Upper lobe of left lung (tissue), 6 donors: Measurements from ENCODE around the gene SLAIN1. TPM values are rescaled to one million over a fixed set of nuclear protein-coding genes. Genes with fewer than 3 reads are reported as not detected.

ENCODE experiments used
- ATAC-seq, 2 donors: fragments of 200-7000 bp; cut with Tn5 transposase; one replicate each; pipeline ENCODE4 v1.9.1; 2022; ENCODE audit warnings: mild to moderate bottlenecking in 2 of 2, moderate library complexity in 2 of 2; ENCODE audit not compliant: low FRiP score in 2 of 2
- DNase-seq, 2 donors: peaks; one replicate each; pipeline ENCODE4 v3.0.0-alpha.2; 2019 to 2020
- H3K27ac ChIP-seq, 4 donors: fragments of 200-600 bp; sonication (generic); one replicate each; pipeline ENCODE4 v1.5.1; 2016 to 2019
- H3K27me3 ChIP-seq, 4 donors: fragments of 200-600 bp; sonication (generic); one replicate each; pipeline ENCODE4 v1.5.1; 2017 to 2019
- H3K36me3 ChIP-seq, 4 donors: fragments of 200-600 bp; sonication (generic); one replicate each; pipeline ENCODE4 v1.5.1; 2016 to 2019
- H3K4me1 ChIP-seq, 4 donors: fragments of 200-600 bp; sonication (generic); one replicate each; pipeline ENCODE4 v1.5.1; 2018 to 2019
- H3K4me3 ChIP-seq, 4 donors: fragments of 200-600 bp; sonication (generic); one replicate each; pipeline ENCODE4 v1.5.1; 2017 to 2019; ENCODE audit warnings: mild to moderate bottlenecking in 2 of 4, moderate library complexity in 1 of 4
- H3K9me3 ChIP-seq, 4 donors: fragments of 200-600 bp; sonication (generic); one replicate each; pipeline ENCODE4 v1.5.1; 2018 to 2019
- EP300 ChIP-seq, 4 donors: sonication (generic); formaldehyde crosslinking; IDR thresholded peaks; one replicate each; pipeline ENCODE4 v1.5.1; 2017; ENCODE audit warnings: antibody characterized with exemption in 4 of 4, control low read depth in 2 of 4
- POLR2A ChIP-seq, 4 donors: fragments of 450-650 bp; IDR thresholded peaks; one replicate each; pipeline ENCODE4 v1.5.1; 2016 to 2017; ENCODE audit warnings: antibody characterized with exemption in 4 of 4, mild to moderate bottlenecking in 2 of 4
- POLR2AphosphoS5 ChIP-seq, 2 donors: sonication (generic); formaldehyde crosslinking; IDR thresholded peaks; one replicate each; pipeline ENCODE4 v1.5.1; 2017; ENCODE audit warnings: antibody characterized with exemption in 2 of 2
- WGBS, 2 donors: methylation state at CpG; one replicate each; pipeline ENCODE4 v1.1.5; 2017 to 2018; 5-methylcytosine and 5-hydroxymethylcytosine counted together
- total RNA-seq, 6 donors: library from RNA; depleted of rRNA in 4 of 6; stranded (reverse); fragments of >200 nt in 4 of 6; gene quantifications; one replicate each; pipeline versions ENCODE4 v1.1.0 to v1.2.1, GENCODE V29; 2016 to 2021
- TF ChIP-seq, protein P1 (sequence below), 6 experiments: fragments of 450-650 bp in 4 of 6; fragments of 200-600 bp in 2 of 6; sonication (generic) in 2 of 6; IDR thresholded peaks; one replicate each; pipeline ENCODE4 v1.5.1; 2016 to 2019; ENCODE audit warnings: antibody characterized with exemption in 6 of 6
- donor health status: DM: no; HTN: no; CAD: no; lungs with moderate emphysema.
- donor health status: DM: no; HTN: yes; CAD: no; lungs with severe emphysema.

SLAIN1 gene
- total RNA-seq, 6 donors from 2014 or later: 10.6 to 35.6 (median 21.4) TPM

DNA sequence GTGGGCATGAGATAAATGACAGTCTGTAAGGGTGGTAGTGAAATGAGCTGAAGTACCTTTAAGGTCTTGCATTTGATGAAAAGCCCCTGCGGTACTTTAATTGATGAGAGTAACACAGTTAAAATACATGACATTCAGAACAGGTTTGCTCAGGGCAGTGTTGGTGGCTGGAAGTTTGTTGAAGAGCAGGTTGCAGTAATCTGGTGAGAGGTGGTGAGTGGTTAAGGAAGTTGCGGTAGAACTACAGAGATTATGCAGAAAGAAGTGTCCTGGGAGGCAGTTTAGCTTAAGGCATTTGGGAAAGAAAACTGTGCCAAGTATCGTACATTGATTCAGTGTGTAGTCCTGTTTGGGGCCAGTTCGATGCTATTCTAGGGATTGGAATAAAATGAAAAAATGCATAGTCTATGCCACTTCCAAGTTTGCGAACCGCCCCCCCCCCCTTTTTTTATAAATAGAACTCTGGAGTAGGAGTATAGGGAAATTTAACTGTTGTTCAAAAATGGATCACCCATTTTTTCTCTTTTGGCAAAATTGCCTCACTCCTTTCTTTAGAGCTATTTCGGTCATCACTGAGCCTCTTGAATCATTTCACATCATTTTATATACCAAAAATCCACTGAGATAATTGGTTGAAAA lies 42.7 kb downstream of the SLAIN1 start:
- H3K4me1 ChIP-seq: peaks cover 0 to 3% (median 0%) of the 10 kb centered on the region in 4 donors
- H3K9me3 ChIP-seq: no peaks in the 10 kb centered on the region
- WGBS, 2 donors: 74 to 80% methylated on average over 7 of the region's 7 CpGs
- ATAC-seq (peak in 1 of 2 donors; percentile 15), DNase-seq (no peak)
- H3K27me3 ChIP-seq: no peaks in the 10 kb centered on the region
- TF ChIP-seq POLR2A (IDR thresholded peaks at IDR 0.05) (no peak), POLR2AphosphoS5 (IDR thresholded peaks at IDR 0.05) (no peak), EP300 (IDR thresholded peaks at IDR 0.05) (no peak)
- TF ChIP-seq, protein P1, sequence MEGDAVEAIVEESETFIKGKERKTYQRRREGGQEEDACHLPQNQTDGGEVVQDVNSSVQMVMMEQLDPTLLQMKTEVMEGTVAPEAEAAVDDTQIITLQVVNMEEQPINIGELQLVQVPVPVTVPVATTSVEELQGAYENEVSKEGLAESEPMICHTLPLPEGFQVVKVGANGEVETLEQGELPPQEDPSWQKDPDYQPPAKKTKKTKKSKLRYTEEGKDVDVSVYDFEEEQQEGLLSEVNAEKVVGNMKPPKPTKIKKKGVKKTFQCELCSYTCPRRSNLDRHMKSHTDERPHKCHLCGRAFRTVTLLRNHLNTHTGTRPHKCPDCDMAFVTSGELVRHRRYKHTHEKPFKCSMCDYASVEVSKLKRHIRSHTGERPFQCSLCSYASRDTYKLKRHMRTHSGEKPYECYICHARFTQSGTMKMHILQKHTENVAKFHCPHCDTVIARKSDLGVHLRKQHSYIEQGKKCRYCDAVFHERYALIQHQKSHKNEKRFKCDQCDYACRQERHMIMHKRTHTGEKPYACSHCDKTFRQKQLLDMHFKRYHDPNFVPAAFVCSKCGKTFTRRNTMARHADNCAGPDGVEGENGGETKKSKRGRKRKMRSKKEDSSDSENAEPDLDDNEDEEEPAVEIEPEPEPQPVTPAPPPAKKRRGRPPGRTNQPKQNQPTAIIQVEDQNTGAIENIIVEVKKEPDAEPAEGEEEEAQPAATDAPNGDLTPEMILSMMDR (IDR thresholded peaks at IDR 0.05): no peak
- H3K36me3 ChIP-seq: peaks cover 0 to 4% (median 0%) of the 10 kb centered on the region in 4 donors
- no peak overlapping the region for H3K27ac ChIP-seq
- H3K4me3 ChIP-seq: no peak overlapping the region

DNA sequence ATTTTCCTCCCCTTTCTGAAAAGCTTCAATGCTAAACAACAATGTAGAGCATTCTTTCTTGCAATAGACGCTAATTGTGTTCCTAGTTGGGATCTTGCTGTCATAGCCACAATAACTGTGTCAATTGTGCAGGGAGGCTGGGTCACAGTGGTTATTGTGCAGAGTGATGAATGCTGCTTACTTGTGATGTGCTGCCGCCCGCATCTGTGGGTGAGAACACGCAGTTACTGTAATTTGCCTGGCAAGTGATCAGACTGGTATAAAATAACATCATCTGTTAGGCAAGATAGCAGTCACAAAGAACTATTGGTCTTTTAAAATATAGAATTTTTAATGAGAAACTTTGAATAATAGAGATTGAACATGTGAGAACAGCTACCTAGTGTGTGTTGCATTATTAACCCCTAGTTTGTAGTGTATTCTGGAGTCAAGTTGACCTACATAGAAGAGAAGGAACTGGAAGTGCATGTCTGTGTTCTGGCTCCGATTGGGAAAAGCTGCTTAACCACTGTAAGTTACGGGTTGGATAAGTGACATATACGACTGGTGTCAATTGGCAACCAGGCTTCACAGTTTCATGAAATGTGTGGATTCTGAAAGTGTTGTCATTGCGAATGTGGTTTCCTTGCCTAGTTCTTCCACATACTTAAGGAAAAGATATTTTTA lies 43.6 kb downstream of the SLAIN1 start:
- H3K4me3 ChIP-seq: no peak overlapping the region
- WGBS, 2 donors: 79 to 83% methylated on average over 8 of the region's 8 CpGs
- H3K27me3 ChIP-seq: no peaks in the 10 kb centered on the region
- peaks cover 0 to 4% (median 0%) of the 10 kb centered on the region in 4 donors for H3K36me3 ChIP-seq
- H3K27ac ChIP-seq: no peak overlapping the region
- H3K4me1 ChIP-seq: peaks cover 0 to 3% (median 0%) of the 10 kb centered on the region in 4 donors
- no peak for ATAC-seq
- H3K9me3 ChIP-seq: no peaks in the 10 kb centered on the region
- DNase-seq: no peak
- no peak for TF ChIP-seq POLR2A (IDR thresholded peaks at IDR 0.05)
- no peak for TF ChIP-seq POLR2AphosphoS5 (IDR thresholded peaks at IDR 0.05)

DNA sequence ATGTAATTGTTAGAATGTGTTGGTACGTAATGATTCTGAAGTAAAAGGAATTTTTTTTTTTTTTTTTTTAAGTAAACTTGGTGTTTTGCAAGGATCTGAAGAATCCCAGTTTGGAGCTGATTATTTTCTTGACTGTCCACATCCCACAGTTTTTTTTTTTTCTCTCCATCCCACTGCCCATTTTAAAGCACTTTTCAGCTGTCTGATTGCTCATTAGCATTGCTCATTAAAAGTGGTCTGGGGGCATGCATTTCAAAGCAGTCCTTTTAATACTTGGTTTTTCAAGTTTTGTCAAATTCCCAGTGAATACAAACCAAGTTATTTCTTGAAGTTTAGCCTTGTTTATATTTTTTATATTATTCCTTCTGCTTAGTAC lies 44.1 kb downstream of the SLAIN1 start:
- DNase-seq (no peak), ATAC-seq (no peak)
- 83 to 90% methylated on average over 1 of the region's 1 CpG for WGBS, 2 donors
- no peak overlapping the region for H3K27ac ChIP-seq
- H3K36me3 ChIP-seq: peaks cover 0 to 4% (median 0%) of the 10 kb centered on the region in 4 donors
- no peaks in the 10 kb centered on the region for H3K27me3 ChIP-seq
- TF ChIP-seq EP300 (IDR thresholded peaks at IDR 0.05): no peak
- no peak for TF ChIP-seq POLR2AphosphoS5 (IDR thresholded peaks at IDR 0.05)
- no peak for TF ChIP-seq POLR2A (IDR thresholded peaks at IDR 0.05)
- TF ChIP-seq, protein P1 (IDR thresholded peaks at IDR 0.05): no peak
- H3K9me3 ChIP-seq: no peaks in the 10 kb centered on the region
- no peak overlapping the region for H3K4me3 ChIP-seq
- peaks cover 0 to 3% (median 0%) of the 10 kb centered on the region in 4 donors for H3K4me1 ChIP-seq

DNA sequence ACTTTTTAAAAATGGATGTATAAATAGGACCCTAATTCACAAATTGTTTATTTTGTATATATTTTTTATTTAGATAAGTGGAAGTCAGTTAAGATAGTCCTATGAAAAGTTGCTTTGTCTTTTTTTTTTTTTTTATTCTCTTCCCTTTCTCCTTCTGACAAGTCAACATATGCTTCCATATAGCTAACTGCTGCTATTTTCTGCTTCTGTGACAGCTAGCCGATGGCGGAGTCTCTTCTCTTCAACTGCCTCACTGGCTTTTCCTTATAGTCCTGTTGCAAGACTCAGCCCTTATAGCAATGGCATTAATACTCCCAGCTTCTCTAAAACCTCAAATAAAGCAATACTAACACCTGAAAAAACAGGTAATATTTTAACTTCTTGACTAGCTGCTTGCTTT lies 45.3 kb downstream of the SLAIN1 start:
- Histone ChIP-seq H3K4me3 (no peak overlapping the region), H3K36me3 (peaks cover 0 to 4% (median 0%) of the 10 kb centered on the region in 4 donors), H3K9me3 (no peaks in the 10 kb centered on the region), H3K27me3 (no peaks in the 10 kb centered on the region), H3K4me1 (peaks cover 0 to 3% (median 0%) of the 10 kb centered on the region in 4 donors), H3K27ac (no peak overlapping the region)
- TF ChIP-seq EP300 (IDR thresholded peaks at IDR 0.05) (no peak), POLR2AphosphoS5 (IDR thresholded peaks at IDR 0.05) (no peak), POLR2A (IDR thresholded peaks at IDR 0.05) (no peak)
- TF ChIP-seq, protein P1 (IDR thresholded peaks at IDR 0.05): no peak
- DNase-seq (no peak), ATAC-seq (no peak)
- 91 to 96% methylated on average over 2 of the region's 2 CpGs for WGBS, 2 donors

DNA sequence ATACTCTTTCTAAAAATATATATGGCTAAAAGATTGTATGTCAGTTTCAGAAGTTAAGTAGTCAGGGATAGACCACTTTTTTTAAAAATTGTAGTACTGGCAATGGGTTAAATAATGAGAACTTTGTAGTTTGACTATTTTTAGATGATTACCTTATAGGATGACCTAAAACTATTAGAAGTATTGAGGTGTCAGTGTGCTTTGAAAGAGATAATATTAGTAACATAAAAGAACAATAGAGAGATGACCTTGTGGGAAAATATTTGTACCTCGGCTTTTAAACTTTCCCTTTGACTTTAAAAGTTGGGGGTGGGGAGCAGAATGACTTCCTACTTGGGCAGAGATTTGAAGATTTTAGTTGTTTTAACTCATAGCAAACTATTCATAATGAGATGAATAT lies 48.3 kb downstream of the SLAIN1 start:
- H3K9me3 ChIP-seq: no peaks in the 10 kb centered on the region
- no peak for ATAC-seq
- TF ChIP-seq POLR2AphosphoS5 (IDR thresholded peaks at IDR 0.05) (no peak), POLR2A (IDR thresholded peaks at IDR 0.05) (no peak), EP300 (IDR thresholded peaks at IDR 0.05) (no peak)
- TF ChIP-seq, protein P1 (IDR thresholded peaks at IDR 0.05): no peak

More for the DNA sequence above, 48.3 kb downstream of the SLAIN1 start:
- H3K27me3 ChIP-seq: no peaks in the 10 kb centered on the region
- H3K4me3 ChIP-seq: no peak overlapping the region
- H3K4me1 ChIP-seq: peaks cover 0 to 2% (median 0%) of the 10 kb centered on the region in 4 donors
- H3K27ac ChIP-seq: no peak overlapping the region
- no peak for DNase-seq
- 71 to 72% methylated on average over 1 of the region's 1 CpG for WGBS, 2 donors
- H3K36me3 ChIP-seq: peaks cover 0 to 4% (median 0%) of the 10 kb centered on the region in 4 donors
